B cell (primary cell): ENCODE measurements around the gene HYAL1. TPM values are rescaled to one million over a fixed set of nuclear protein-coding genes. Genes with fewer than 3 reads are reported as not detected.

Experiments used
- ATAC-seq: fragments of 200-7000 bp; cut with Tn5 transposase; one replicate; pipeline ENCODE4 v1.10.0; 2021; ENCODE audit warnings: low read depth, mild to moderate bottlenecking, moderate number of reproducible peaks, moderate library complexity
- CTCF ChIA-PET: fragments of 350-600 bp; sonication (Branson Sonifier 250); formaldehyde crosslinking; loops from one replicate; lab custom pipeline; 2021; ENCODE audit warnings: antibody characterized with exemption, inconsistent platforms; lab: Charles Lee
- POLR2A ChIA-PET: fragments of 350-600 bp; sonication (Branson Sonifier 250); formaldehyde crosslinking; loops from one replicate; lab custom pipeline; 2021; ENCODE audit warnings: antibody characterized with exemption; lab: Charles Lee
- DNase-seq: peaks from one replicate; pipeline ENCODE4 v3.0.0; 2013
- H2AFZ ChIP-seq: 2 replicates; pipeline ENCODE4 v1.6.1; 2012; ENCODE audit warnings: mild to moderate bottlenecking, low read depth, low read length; ENCODE audit not compliant: insufficient read depth, poor library complexity, severe bottlenecking
- H3K27ac ChIP-seq, 2 donors: 1 replicate in 1 of 2; 2 replicates in 1 of 2; pipeline ENCODE4 v1.5.1; 2012 to 2013; ENCODE audit warnings: low read length in 2 of 2, mild to moderate bottlenecking in 2 of 2, moderate library complexity in 1 of 2
- H3K27me3 ChIP-seq, 4 experiments: fragments of 200-600 bp in 1 of 4; sonication (generic) in 1 of 4; replicated peaks in 1 of 4; 1 replicate in 2 of 4; 2 replicates in 2 of 4; pipeline versions ENCODE4 v1.6.1 to v1.7.0; 2013 to 2016; ENCODE audit warnings: low read length in 3 of 4, mild to moderate bottlenecking in 2 of 4, mixed read lengths in 1 of 4, moderate library complexity in 1 of 4; ENCODE audit not compliant: insufficient read depth in 4 of 4, control insufficient read depth in 3 of 4; ENCODE audit errors: control extremely low read depth in 1 of 4
- H3K36me3 ChIP-seq, 2 experiments: replicated peaks in 1 of 2; 1 replicate in 1 of 2; 2 replicates in 1 of 2; pipeline versions ENCODE4 v1.6.1 to v1.7.1; 2013; ENCODE audit warnings: low read length in 1 of 2; ENCODE audit not compliant: insufficient read depth in 2 of 2, control insufficient read depth in 1 of 2; ENCODE audit errors: control extremely low read depth in 1 of 2, extremely low read depth in 1 of 2
- H3K4me1 ChIP-seq, 2 donors: fragments of 200-600 bp in 1 of 2; sonication (generic) in 1 of 2; 1 replicate in 1 of 2; 2 replicates in 1 of 2; pipeline versions ENCODE4 v1.5.1 to v1.6.1; 2013 to 2017; ENCODE audit warnings: low read length in 2 of 2; ENCODE audit not compliant: control insufficient read depth in 2 of 2, insufficient read depth in 2 of 2
- H3K4me2 ChIP-seq: replicated peaks from 2 replicates; pipeline ENCODE3; 2012; ENCODE audit warnings: mild to moderate bottlenecking, low read depth, low read length; ENCODE audit not compliant: poor library complexity, severe bottlenecking
- H3K4me3 ChIP-seq, 5 experiments: fragments of 200-600 bp in 1 of 5; sonication (generic) in 1 of 5; 1 replicate in 3 of 5; 2 replicates in 2 of 5; pipeline versions ENCODE4 v1.5.1 to v1.7.0; 2011 to 2016; ENCODE audit warnings: low read length in 4 of 5, mild to moderate bottlenecking in 4 of 5, low read depth in 2 of 5, control low read depth in 1 of 5, moderate library complexity in 1 of 5; ENCODE audit not compliant: insufficient read depth in 1 of 5; ENCODE audit errors: control extremely low read depth in 1 of 5, extremely low read depth in 1 of 5
- H3K79me2 ChIP-seq: fragments of 200-600 bp; sonication (generic); one replicate; pipeline ENCODE4 v1.6.0; 2016; ENCODE audit warnings: low read length; ENCODE audit not compliant: control insufficient read depth, insufficient read depth
- H3K9ac ChIP-seq: fragments of 200-600 bp; sonication (generic); 2 replicates; pipeline ENCODE4 v1.6.1; 2017; ENCODE audit warnings: mild to moderate bottlenecking, low read length, moderate library complexity
- H3K9me3 ChIP-seq, 3 donors: one replicate each; pipeline versions ENCODE4 v1.6.1 to v1.7.1; 2013; ENCODE audit warnings: low read length in 2 of 3; ENCODE audit not compliant: control insufficient read depth in 2 of 3, insufficient read depth in 1 of 3; ENCODE audit errors: control extremely low read depth in 1 of 3
- H4K20me1 ChIP-seq: 2 replicates; pipeline ENCODE4 v1.6.0; 2012; ENCODE audit warnings: mild to moderate bottlenecking, low read length; ENCODE audit not compliant: insufficient read depth, control insufficient read depth, poor library complexity, severe bottlenecking
- H3K27ac Mint-ChIP-seq: one replicate; pipeline ENCODE4 v1.8.0; 2021; ENCODE audit warnings: mixed read lengths
- H3K27me3 Mint-ChIP-seq: one replicate; pipeline ENCODE4 v1.8.0; 2021; ENCODE audit warnings: mixed read lengths
- H3K4me1 Mint-ChIP-seq: one replicate; pipeline ENCODE4 v1.8.0; 2021; ENCODE audit warnings: mixed read lengths
- H3K4me3 Mint-ChIP-seq: one replicate; pipeline ENCODE4 v1.8.0; 2021; ENCODE audit warnings: mixed read lengths
- H3K9me3 Mint-ChIP-seq: one replicate; pipeline ENCODE4 v1.8.0; 2022; ENCODE audit warnings: mixed read lengths; ENCODE audit not compliant: insufficient read depth
- EZH2 ChIP-seq: IDR thresholded peaks from 2 replicates; pipeline ENCODE4 v1.6.1; 2012; ENCODE audit warnings: borderline replicate concordance, low read depth, mild to moderate bottlenecking, moderate library complexity, low read length; ENCODE audit not compliant: insufficient read depth, poor library complexity, severe bottlenecking
- WGBS: methylation state at CpG from one replicate; pipeline ENCODE4 v1.1.5; 2013; ENCODE audit warnings: missing lambda C conversion rate; ENCODE audit not compliant: insufficient coverage; 5-methylcytosine and 5-hydroxymethylcytosine counted together
- intact Hi-C: fragments of 100-400 bp; cut with micrococcal nuclease; formaldehyde crosslinking; loops from one replicate; pipeline ENCODE4 v1.10.0; 2022
- polyA plus RNA-seq: library from polyadenylated mRNA; depleted of rRNA; stranded (reverse); fragments of >200 nt; gene quantifications from 2 replicates; pipeline ENCODE4 v1.2.3, GENCODE V29; 2012
- total RNA-seq, 2 donors: library from RNA; stranded (reverse); fragments of 120-200 nt in 1 of 2; gene quantifications; 1 replicate in 1 of 2; 2 replicates in 1 of 2; pipeline versions ENCODE4 v1.2.3 to v1.2.4, GENCODE V29; 2013 to 2022
- TF ChIP-seq, protein P1 (sequence below): fragments of 200-600 bp; IDR thresholded peaks from one replicate; pipeline ENCODE4 v1.8.0; 2022; ENCODE audit warnings: antibody characterized with exemption, mild to moderate bottlenecking

HYAL1 gene
- total and polyA plus RNA-seq, 2 donors (not counting 1 experiment from before 2014, with no cell fraction given), result 0.12 to 0.30 TPM

DNA sequence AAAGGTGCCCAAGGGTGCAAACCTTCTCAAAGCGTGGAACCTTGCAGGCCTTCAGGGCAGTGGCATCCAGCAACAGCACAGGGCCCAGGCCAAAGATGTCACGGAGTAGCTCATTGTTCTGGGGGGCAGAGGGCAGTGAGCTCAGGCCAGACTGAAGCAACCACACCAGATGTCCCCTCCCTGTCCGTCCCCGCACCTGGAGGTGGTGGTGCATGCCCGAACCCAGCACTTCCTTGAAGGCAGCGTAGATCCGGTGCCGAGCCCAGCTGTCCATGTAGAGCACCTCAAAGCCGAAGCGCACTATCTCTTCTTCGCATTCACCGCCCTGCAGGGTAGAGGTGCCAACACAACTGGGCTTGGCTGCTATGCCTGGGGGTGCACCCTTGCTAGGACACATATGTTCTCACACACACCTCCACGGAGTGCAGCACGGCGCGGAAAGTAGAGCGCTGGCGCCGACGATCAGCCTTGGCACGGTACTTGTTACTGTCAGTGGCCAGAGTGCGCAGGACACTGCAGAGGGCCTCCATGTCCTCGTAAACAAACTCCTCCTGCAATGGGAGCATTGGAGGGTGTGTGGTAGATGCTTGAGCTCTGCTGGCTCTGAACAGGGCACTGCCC is 14.9 kb downstream of the HYAL1 start:
- TF ChIP-seq EZH2, result no peak
- TF ChIP-seq, protein P1, sequence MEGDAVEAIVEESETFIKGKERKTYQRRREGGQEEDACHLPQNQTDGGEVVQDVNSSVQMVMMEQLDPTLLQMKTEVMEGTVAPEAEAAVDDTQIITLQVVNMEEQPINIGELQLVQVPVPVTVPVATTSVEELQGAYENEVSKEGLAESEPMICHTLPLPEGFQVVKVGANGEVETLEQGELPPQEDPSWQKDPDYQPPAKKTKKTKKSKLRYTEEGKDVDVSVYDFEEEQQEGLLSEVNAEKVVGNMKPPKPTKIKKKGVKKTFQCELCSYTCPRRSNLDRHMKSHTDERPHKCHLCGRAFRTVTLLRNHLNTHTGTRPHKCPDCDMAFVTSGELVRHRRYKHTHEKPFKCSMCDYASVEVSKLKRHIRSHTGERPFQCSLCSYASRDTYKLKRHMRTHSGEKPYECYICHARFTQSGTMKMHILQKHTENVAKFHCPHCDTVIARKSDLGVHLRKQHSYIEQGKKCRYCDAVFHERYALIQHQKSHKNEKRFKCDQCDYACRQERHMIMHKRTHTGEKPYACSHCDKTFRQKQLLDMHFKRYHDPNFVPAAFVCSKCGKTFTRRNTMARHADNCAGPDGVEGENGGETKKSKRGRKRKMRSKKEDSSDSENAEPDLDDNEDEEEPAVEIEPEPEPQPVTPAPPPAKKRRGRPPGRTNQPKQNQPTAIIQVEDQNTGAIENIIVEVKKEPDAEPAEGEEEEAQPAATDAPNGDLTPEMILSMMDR, result no peak
- Histone ChIP-seq H4K20me1 (no peaks in the 10 kb centered on the region), H3K36me3 (peaks cover 0 to 29% of the 10 kb centered on the region in 2 experiments), H3K4me3 (no peak overlapping the region), H3K27ac (no peak overlapping the region), H3K9ac (no peak overlapping the region), H2AFZ (no peak overlapping the region), H3K27me3 (no peaks in the 10 kb centered on the region), H3K79me2 (peaks cover 18% of the 10 kb centered on the region), H3K4me1 (peaks cover 11 to 17% of the 10 kb centered on the region in 2 donors), H3K4me2 (no peak overlapping the region), H3K9me3 (no peaks in the 10 kb centered on the region)
- no peak overlapping the region for H3K4me3 Mint-ChIP-seq
- H3K27me3 Mint-ChIP-seq, result no peaks in the 10 kb centered on the region
- no peak for ATAC-seq
- no peaks in the 10 kb centered on the region for H3K9me3 Mint-ChIP-seq
- ChIA-PET CTCF (interaction anchor here (1.0 to 1.7 kb wide), 4 partner anchors 9 to 28 kb away, joined by 3 to 5 read pairs (median 4); partner anchors contain the start of genes HYAL3, LSMEM2 and NAA80), POLR2A (no interaction called here)
- no peak for DNase-seq
- H3K4me1 Mint-ChIP-seq, result peaks cover 14% of the 10 kb centered on the region
- no peak overlapping the region for H3K27ac Mint-ChIP-seq
- 98% methylated on average over 23 of the region's 23 CpGs for WGBS
- intact Hi-C loops, result no loop called here

DNA sequence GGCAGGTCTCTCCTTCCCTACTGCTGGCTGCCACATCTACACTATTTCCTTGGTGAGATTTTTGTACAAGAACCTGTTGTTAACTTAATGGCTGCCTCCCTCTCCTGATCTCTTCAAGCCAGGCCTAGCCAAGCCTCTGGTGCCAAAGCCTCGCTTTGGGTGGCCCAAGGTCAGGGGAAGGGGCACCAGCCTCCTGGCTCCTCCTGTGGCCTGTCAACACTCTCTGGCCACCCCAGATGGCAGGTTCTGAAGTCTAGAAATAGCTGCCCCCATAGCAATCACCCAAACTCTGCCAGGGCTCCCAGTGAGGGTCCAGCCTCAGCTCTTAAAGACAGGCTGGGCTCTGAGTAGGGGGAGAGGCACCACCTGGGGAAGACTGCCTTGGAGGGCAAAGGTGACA is 16.1 kb downstream of the HYAL1 start:
- intact Hi-C loops, result no loop called here
- peaks cover 0 to 29% of the 10 kb centered on the region in 2 experiments for H3K36me3 ChIP-seq
- no peak for ATAC-seq
- H3K79me2 ChIP-seq, result peaks cover 18% of the 10 kb centered on the region
- H3K9me3 ChIP-seq, result no peaks in the 10 kb centered on the region
- ChIA-PET CTCF (interaction anchor here (1.0 to 1.7 kb wide), 3 partner anchors 8 to 27 kb away, joined by 3 to 4 read pairs (median 4); partner anchors contain the start of gene LSMEM2), POLR2A (no interaction called here)
- no peak overlapping the region for H3K4me3 ChIP-seq
- H3K27ac Mint-ChIP-seq, result no peak overlapping the region
- H3K9ac ChIP-seq, result no peak overlapping the region
- no peak for TF ChIP-seq EZH2
- TF ChIP-seq, protein P1, result no peak
- no peak overlapping the region for H3K4me3 Mint-ChIP-seq
- 100% methylated on average over 1 of the region's 1 CpG for WGBS
- no peaks in the 10 kb centered on the region for H3K27me3 ChIP-seq
- DNase-seq, result no peak
- H3K9me3 Mint-ChIP-seq, result no peaks in the 10 kb centered on the region
- no peaks in the 10 kb centered on the region for H3K27me3 Mint-ChIP-seq
- no peak overlapping the region for H3K27ac ChIP-seq
- peaks cover 7% of the 10 kb centered on the region for H3K4me1 Mint-ChIP-seq
- H2AFZ ChIP-seq, result no peak overlapping the region
- peaks cover 7 to 9% of the 10 kb centered on the region in 2 donors for H3K4me1 ChIP-seq
- no peaks in the 10 kb centered on the region for H4K20me1 ChIP-seq
- no peak overlapping the region for H3K4me2 ChIP-seq
